Esophagus (tissue), 2 donors: ENCODE measurements around the gene MS4A18. TPM values are rescaled to one million over a fixed set of nuclear protein-coding genes. Genes with fewer than 3 reads are reported as not detected.

Experiments
- H3K27ac ChIP-seq, 2 donors: one replicate each; pipeline ENCODE4 v1.5.1; 2013; ENCODE audit warnings: low read depth in 2 of 2, mild to moderate bottlenecking in 2 of 2, inconsistent platforms in 1 of 2, low read length in 1 of 2, moderate library complexity in 1 of 2
- H3K27me3 ChIP-seq, 2 donors: one replicate each; pipeline ENCODE4 v1.6.1; 2013; ENCODE audit warnings: low read length in 2 of 2, control low read depth in 1 of 2, mild to moderate bottlenecking in 1 of 2; ENCODE audit not compliant: insufficient read depth in 2 of 2, control insufficient read depth in 1 of 2
- H3K36me3 ChIP-seq, 2 donors: one replicate each; pipeline ENCODE4 v1.6.1; 2013; ENCODE audit warnings: low read length in 1 of 2; ENCODE audit not compliant: control insufficient read depth in 2 of 2, insufficient read depth in 2 of 2
- H3K4me1 ChIP-seq, 2 donors: one replicate each; pipeline ENCODE4 v1.6.1; 2013; ENCODE audit warnings: low read length in 1 of 2; ENCODE audit not compliant: control insufficient read depth in 2 of 2, insufficient read depth in 2 of 2
- H3K4me3 ChIP-seq, 2 donors: one replicate each; pipeline ENCODE4 v1.5.1; 2013; ENCODE audit warnings: low read length in 2 of 2, mild to moderate bottlenecking in 2 of 2, low read depth in 1 of 2, moderate library complexity in 1 of 2
- H3K9me3 ChIP-seq, 2 donors: one replicate each; pipeline ENCODE4 v1.6.1; 2013; ENCODE audit warnings: mild to moderate bottlenecking in 2 of 2, low read depth in 1 of 2, low read length in 1 of 2, moderate library complexity in 1 of 2; ENCODE audit not compliant: control insufficient read depth in 2 of 2, insufficient read depth in 1 of 2
- WGBS, 2 donors: extraction: QIAGEN DNeasy Blood & Tissue Kit; methylation state at CpG; one replicate each; pipeline ENCODE4 v1.1.7; 2013; 5-methylcytosine and 5-hydroxymethylcytosine counted together
- polyA plus RNA-seq, 2 donors: library from polyadenylated mRNA; stranded (reverse); fragments of 200-250 nt; gene quantifications; one replicate each; pipeline ENCODE4 v1.2.3, GENCODE V29; 2013
- donor health status: healthy with polysubstance abuse.
- donor health status: Bipolar disorder and iron deficiency.

The MS4A18 gene
- polyA plus RNA-seq, 2 donors = not detected

DNA sequence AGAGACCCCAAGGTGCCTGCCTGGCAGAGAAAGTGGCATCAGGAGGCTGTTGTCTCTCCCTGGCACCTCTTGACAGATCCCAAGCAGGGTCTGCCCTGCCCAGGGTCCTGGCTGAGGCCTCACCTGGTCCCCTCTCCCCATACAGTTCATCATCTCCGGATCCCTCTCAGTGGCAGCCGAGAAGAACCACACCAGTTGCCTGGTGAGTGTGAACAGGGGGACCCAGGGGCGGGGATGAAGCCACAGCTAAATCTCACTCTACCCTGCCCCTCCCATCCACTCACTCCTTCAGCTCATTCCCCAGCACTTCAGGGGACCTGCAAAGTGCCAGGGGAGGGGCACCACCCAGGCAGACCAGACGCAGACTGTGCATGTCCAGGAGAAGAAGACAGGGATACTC, 46.6 kb downstream of the MS4A18 start:
- Histone ChIP-seq H3K27ac (no peak overlapping the region), H3K27me3 (no peaks in the 10 kb centered on the region), H3K36me3 (no peaks in the 10 kb centered on the region), H3K9me3 (peaks cover 0 to 2% of the 10 kb centered on the region in 2 donors), H3K4me3 (no peak overlapping the region), H3K4me1 (peaks cover 0 to 5% of the 10 kb centered on the region in 2 donors)
- 88 to 91% methylated on average over 4 of the region's 4 CpGs for WGBS, 2 donors

DNA sequence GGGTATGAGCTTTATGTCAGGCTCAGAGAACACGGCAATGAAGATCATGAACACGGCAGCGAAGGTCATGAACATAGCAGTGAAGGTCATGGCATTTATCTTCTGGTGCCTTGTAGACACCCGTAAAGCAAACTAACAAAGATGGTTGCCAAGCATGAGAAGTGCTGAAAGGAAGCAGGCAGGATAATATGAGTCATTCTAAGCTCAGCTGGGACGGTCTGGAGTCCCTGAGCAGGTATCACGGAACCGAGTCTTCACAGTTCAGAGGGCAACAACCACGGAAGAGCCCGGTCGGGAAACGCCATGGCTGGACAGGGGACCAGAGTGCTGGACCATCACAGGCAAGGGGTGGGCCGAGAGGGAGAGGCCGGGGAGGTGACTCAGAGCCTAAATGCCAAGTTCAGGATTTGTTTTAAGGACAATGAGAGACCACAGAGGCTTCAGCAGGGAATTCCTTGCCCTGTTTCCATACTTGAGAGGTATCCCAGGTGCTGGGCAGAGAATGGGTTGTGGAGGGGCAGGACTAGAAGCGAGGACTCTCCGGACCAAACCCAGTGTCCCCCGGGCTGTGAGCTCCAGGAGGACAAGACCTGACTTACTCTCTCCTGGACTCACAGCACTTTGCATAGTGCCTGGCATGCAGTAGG, 47.5 kb downstream of the MS4A18 start:
- H3K4me3 ChIP-seq = no peak overlapping the region
- no peaks in the 10 kb centered on the region for H3K27me3 ChIP-seq
- H3K9me3 ChIP-seq = peaks cover 0 to 2% of the 10 kb centered on the region in 2 donors
- peaks cover 0 to 5% of the 10 kb centered on the region in 2 donors for H3K4me1 ChIP-seq
- H3K36me3 ChIP-seq = no peaks in the 10 kb centered on the region
- WGBS, 2 donors = 74 to 75% methylated on average over 15 to 16 of the region's 16 CpGs
- no peak overlapping the region for H3K27ac ChIP-seq

DNA sequence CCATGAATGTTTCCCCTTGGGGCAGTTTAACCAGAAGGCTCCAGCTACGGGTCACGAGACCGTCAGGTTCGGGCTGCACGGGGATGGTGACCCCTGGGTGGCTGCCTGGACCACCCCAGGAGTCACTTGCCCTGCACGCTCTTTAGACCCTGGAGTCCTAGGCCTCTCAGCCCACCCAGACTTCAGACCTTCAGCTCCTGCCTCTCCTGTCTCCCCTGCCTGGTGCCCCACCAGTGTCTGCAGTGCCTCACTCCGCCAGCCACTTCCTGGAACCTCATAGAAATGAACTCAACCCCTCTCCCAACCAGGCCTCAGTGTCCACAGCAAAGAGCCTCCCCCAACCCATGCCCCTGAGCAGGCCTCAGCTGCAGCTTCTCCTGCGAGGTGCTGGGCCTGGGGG, 48.1 kb downstream of the MS4A18 start:
- H3K4me1 ChIP-seq = peaks cover 0 to 3% of the 10 kb centered on the region in 2 donors
- H3K36me3 ChIP-seq = no peaks in the 10 kb centered on the region

DNA sequence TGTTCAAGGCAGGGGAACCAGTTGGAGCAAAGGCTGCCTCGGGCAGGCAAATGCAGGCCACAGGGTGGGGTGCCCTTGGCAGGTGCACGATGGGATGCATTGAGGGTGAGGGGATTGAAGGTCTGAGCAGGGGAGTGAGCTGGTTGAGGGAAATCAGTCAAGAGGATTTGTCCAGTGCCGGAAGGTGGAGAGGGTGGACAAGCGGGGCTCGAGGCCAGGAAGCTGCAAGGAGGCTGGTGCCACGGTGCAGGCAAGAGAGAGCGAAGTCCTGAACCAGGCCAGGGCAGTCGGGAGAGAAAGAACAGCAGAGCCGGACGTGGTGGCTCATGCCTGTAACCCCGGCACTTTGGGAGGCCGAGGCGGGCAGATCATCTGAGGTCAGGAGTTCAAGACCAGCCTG, 50.2 kb downstream of the MS4A18 start:
- no peaks in the 10 kb centered on the region for H3K9me3 ChIP-seq
- H3K36me3 ChIP-seq = no peaks in the 10 kb centered on the region
- WGBS, 2 donors = 77 to 81% methylated on average over 13 of the region's 13 CpGs
- H3K4me3 ChIP-seq = no peak overlapping the region
- no peaks in the 10 kb centered on the region for H3K4me1 ChIP-seq
- no peaks in the 10 kb centered on the region for H3K27me3 ChIP-seq
- H3K27ac ChIP-seq = no peak overlapping the region

More for the DNA sequence above, 48.1 kb downstream of the MS4A18 start:
- Histone ChIP-seq H3K27me3 (no peaks in the 10 kb centered on the region), H3K27ac (no peak overlapping the region), H3K4me3 (no peak overlapping the region), H3K9me3 (no peaks in the 10 kb centered on the region)
- WGBS, 2 donors = 92% methylated on average over 8 of the region's 8 CpGs

DNA sequence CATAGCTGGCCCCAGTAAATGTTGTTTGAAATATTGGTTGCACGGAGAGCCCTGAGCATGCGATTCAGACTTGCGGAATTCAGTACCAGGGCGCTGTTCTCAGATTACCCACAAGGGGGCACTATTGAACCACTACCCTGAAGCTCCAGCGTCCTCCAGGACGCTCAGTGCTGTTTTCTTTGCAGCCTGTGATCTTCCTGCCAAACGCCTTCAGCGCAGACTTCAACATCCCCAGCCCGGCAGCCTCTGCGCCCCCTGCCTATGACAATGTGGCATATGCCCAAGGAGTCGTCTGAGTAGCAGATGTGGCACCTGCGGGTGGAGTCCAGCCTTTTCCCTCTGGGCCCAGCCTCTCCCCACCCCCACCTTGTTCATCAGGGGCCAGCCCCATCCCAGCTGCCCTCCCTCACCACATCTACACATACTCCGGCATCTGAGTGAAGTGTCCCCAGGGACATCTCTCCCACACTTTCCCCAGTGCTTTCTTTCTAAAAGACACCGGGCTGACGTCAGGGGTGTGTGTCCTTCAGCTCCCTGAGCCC, 51.0 kb downstream of the MS4A18 start:
- Histone ChIP-seq H3K36me3 (no peaks in the 10 kb centered on the region), H3K4me3 (no peak overlapping the region), H3K9me3 (no peaks in the 10 kb centered on the region), H3K4me1 (no peaks in the 10 kb centered on the region), H3K27ac (no peak overlapping the region), H3K27me3 (no peaks in the 10 kb centered on the region)
- 11 to 12% methylated on average over 15 of the region's 15 CpGs for WGBS, 2 donors

DNA sequence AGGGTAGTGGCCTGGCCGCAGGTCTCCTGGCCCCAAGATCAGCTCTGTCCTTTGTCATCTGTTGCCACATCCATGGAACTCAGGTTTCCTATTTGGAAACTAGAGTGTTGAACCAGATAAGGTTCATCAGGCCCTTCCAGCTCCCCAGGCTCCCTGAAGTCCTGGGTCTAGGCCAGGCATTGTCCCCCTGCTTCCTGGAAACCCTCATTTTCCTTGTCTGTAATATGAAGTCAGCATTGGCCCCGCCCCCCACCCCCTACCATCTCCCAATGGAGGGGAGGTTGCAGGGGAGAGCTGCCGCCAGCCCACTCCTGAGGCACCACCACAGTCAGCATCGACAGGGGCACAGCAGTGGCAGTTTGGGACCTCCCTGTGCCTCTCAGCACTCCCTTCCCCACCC, 51.6 kb downstream of the MS4A18 start:
- Histone ChIP-seq H3K4me3 (no peak overlapping the region), H3K4me1 (no peaks in the 10 kb centered on the region), H3K27me3 (no peaks in the 10 kb centered on the region), H3K27ac (no peak overlapping the region), H3K9me3 (no peaks in the 10 kb centered on the region), H3K36me3 (no peaks in the 10 kb centered on the region)
- 84 to 85% methylated on average over 4 of the region's 4 CpGs for WGBS, 2 donors

DNA sequence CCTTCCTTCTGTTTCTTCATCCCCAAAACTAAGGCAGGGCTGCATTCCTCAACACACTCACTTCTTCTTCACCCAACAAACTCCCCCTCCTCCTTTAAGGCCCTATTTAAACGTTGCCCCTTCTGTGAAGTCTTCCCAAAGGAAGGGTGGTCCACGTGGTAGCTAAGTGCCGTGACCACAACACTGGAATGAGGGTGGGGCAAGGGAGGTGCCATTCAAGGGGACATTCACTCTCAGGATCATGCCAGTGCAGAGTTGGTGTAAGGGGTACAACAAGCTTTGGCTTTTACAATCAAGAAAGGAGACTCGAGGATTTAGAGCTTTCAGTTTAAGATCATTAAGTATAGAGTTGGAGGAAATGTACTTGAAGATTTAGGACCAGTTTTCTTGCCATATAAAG, 52.6 kb downstream of the MS4A18 start:
- Histone ChIP-seq H3K9me3 (no peaks in the 10 kb centered on the region), H3K27ac (no peak overlapping the region), H3K4me3 (no peak overlapping the region), H3K4me1 (no peaks in the 10 kb centered on the region), H3K36me3 (no peaks in the 10 kb centered on the region), H3K27me3 (no peaks in the 10 kb centered on the region)
- WGBS, 2 donors = 39 to 43% methylated on average over 4 of the region's 4 CpGs

DNA sequence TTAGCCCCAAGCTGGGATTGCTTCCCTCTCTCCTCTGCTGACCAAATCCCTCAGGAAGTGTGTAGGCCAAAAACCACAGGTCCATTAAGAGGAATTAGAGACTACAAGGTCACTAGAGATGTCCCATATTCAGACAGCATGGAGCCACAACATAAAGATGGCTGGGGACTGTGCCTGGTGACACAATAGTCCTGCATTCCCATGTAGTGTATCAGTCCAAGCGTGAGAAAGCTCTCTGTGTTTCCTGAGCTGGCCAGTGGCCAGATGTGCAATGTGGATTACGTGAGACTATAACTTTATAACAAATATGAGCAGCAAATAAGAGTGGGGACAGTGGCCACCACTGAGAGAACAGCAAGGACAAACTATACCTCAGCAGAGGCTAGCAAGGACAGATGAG, 53.1 kb downstream of the MS4A18 start:
- H3K36me3 ChIP-seq = no peaks in the 10 kb centered on the region
- 46 to 50% methylated on average over 2 of the region's 2 CpGs for WGBS, 2 donors
- H3K27me3 ChIP-seq = no peaks in the 10 kb centered on the region
- H3K9me3 ChIP-seq = no peaks in the 10 kb centered on the region
- no peaks in the 10 kb centered on the region for H3K4me1 ChIP-seq
- H3K4me3 ChIP-seq = no peak overlapping the region
- H3K27ac ChIP-seq = no peak overlapping the region

DNA sequence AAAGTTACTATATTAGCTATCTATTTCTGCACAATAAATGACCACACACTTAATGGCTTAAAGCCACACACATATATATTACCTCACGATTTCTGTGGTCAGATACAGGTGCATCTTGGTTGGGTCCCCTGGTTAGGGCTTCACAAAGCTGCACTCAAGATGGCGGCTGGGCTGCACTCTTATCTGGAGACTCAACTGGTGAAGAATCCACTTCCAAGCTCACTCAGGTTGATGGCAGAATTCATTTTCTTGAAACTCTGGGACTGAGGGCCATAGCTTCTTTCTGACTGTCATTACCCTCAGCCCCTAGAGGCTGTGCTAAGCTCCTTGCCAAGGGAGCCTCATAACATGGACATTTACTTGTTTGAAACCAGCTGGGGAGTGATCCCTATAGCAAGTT, 55.5 kb downstream of the MS4A18 start:
- H3K27ac ChIP-seq = no peak overlapping the region
- H3K36me3 ChIP-seq = no peaks in the 10 kb centered on the region
- H3K9me3 ChIP-seq = no peaks in the 10 kb centered on the region
- no peaks in the 10 kb centered on the region for H3K4me1 ChIP-seq
- H3K27me3 ChIP-seq = no peaks in the 10 kb centered on the region
- no peak overlapping the region for H3K4me3 ChIP-seq
- WGBS, 2 donors = 83 to 88% methylated on average over 2 of the region's 2 CpGs

DNA sequence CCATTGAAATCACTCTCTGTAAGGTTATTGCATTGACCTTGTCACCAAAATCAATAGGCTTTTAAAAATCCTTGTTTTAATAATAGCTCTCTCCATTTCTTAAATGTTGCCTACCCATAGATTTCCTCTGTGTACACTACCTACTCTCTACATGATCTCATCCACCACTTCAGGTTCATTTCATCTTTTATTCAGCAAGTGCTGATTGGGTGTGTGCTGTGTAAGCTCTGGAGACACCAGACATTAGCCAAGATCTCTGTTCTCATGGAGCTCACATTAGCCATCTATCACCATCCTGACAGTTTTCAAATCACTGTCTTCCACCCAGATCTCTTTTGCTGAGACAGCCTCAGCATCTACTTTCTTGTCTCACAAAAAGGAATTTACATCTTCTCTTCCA, 56.3 kb downstream of the MS4A18 start:
- H3K9me3 ChIP-seq = no peaks in the 10 kb centered on the region
- no peaks in the 10 kb centered on the region for H3K36me3 ChIP-seq
- no peak overlapping the region for H3K4me3 ChIP-seq
- no peaks in the 10 kb centered on the region for H3K4me1 ChIP-seq
- no peak overlapping the region for H3K27ac ChIP-seq
- H3K27me3 ChIP-seq = no peaks in the 10 kb centered on the region
